Activated CD4-positive, alpha-beta T cell treated with anti-CD3 and anti-CD28 coated beads, Interleukin-2, amount 10 ng/mL, durations not matched to agents 24 days and 14 days (primary cell): Measurements from ENCODE around the gene KANSL1. TPM values are rescaled to one million over a fixed set of nuclear protein-coding genes. Genes with fewer than 3 reads are reported as not detected.

Experiments used
- DNase-seq: peaks from one replicate; pipeline ENCODE4 v3.0.0; 2022
- H3K27ac Mint-ChIP-seq: one replicate; pipeline ENCODE4 v1.8.0; 2022; ENCODE audit warnings: mild to moderate bottlenecking, mixed read lengths
- H3K27me3 Mint-ChIP-seq: one replicate; pipeline ENCODE4 v1.8.0; 2022; ENCODE audit warnings: mixed read lengths
- H3K36me3 Mint-ChIP-seq: one replicate; pipeline ENCODE4 v1.8.0; 2022; ENCODE audit warnings: low read depth, mild to moderate bottlenecking, mixed read lengths
- H3K4me1 Mint-ChIP-seq: one replicate; pipeline ENCODE4 v1.8.0; 2021; ENCODE audit warnings: mixed read lengths
- H3K4me3 Mint-ChIP-seq: one replicate; pipeline ENCODE4 v1.8.0; 2022; ENCODE audit warnings: mild to moderate bottlenecking, moderate library complexity, mixed read lengths
- H3K9me3 Mint-ChIP-seq: one replicate; pipeline ENCODE4 v1.8.0; 2021; ENCODE audit warnings: mixed read lengths
- intact Hi-C: fragments of 100-400 bp; cut with micrococcal nuclease; formaldehyde crosslinking; loops from one replicate; pipeline ENCODE4 v1.15.1; 2023
- total RNA-seq: library from RNA; stranded (reverse); gene quantifications from 2 replicates; pipeline ENCODE4 v1.2.3, GENCODE V29; 2022

KANSL1 gene
- total RNA-seq, 1 donor from 2014 or later, result 82.8 TPM

DNA sequence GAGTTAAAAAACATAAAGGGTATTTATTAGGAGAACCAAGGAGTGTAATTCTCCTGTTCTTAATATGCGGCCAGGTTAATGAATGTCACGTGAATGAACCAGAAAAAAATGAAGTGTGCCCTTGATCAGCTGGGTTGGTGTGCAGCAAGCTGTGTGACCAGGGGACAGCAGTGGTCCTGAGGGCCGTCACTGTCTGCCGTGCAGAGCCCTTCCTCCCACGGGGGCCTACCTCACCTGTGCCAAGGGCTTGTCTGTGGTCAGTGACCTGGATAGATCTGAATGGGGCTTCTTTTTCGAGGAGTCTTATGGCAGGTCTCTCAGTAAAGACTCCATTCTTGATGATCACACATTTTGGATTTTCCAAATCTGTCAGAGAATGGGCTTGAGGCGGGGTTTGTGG, 211.9 kb downstream of the KANSL1 start:
- Mint-ChIP-seq H3K4me1 (no peaks in the 10 kb centered on the region), H3K4me3 (no peak overlapping the region), H3K9me3 (no peaks in the 10 kb centered on the region), H3K27ac (no peak overlapping the region), H3K36me3 (no peaks in the 10 kb centered on the region), H3K27me3 (no peaks in the 10 kb centered on the region)
- intact Hi-C loops, result no loop called here
- no peak for DNase-seq

GRCh38 chr17:45980855-45981254, 212.4 kb downstream of the KANSL1 start:
- intact Hi-C loops, result no loop called here
- no peak for DNase-seq
- no peaks in the 10 kb centered on the region for H3K4me1 Mint-ChIP-seq
- no peaks in the 10 kb centered on the region for H3K27me3 Mint-ChIP-seq
- H3K36me3 Mint-ChIP-seq, result no peaks in the 10 kb centered on the region
- no peaks in the 10 kb centered on the region for H3K9me3 Mint-ChIP-seq
- H3K4me3 Mint-ChIP-seq, result no peak overlapping the region
- H3K27ac Mint-ChIP-seq, result no peak overlapping the region

Other genes starting within 250 kb of the KANSL1 start
- gene STH, start 194.2 kb downstream of the KANSL1 start, total RNA-seq, result not detected in 2 replicates
- gene LRRC37A, start 101.7 kb upstream of the KANSL1 start, total RNA-seq, result 2.4 and 2.7 TPM in 2 replicates
- 16.7 and 18.0 TPM in 2 replicates for gene ARL17B, start 168.3 kb upstream of the KANSL1 start, total RNA-seq